ENCODE results near the gene GPR107. TPM values are rescaled to one million over a fixed set of nuclear protein-coding genes. Genes with fewer than 3 reads are reported as not detected.

Gene GPR107
- total and polyA plus RNA-seq, 2 of the 8 experiments (the other 6 are each of a cell fraction or from before 2014, with no cell fraction given): 19.3 to 30.7 TPM

- CTCF ChIA-PET (ENCODE audit: partially characterized antibody): interaction anchor here (0.6 to 4.2 kb wide), 7 partner anchors 9 to 204 kb away, joined by 3 to 31 read pairs (median 5); no protein-coding TSS in a partner anchor
- FAIRE-seq (no peak), DNase-seq (ENCODE audit: low read depth in 1 of 2, low spot score in 2 of 2) (no peak)
- H4K91ac ChIP-seq (replicated peaks; ENCODE audit: insufficient read length, low read length): no peak overlapping the region
- H2AFZ ChIP-seq (ENCODE audit: low read length): no peak overlapping the region
- H3K4me2 ChIP-seq (ENCODE audit: insufficient read depth in 1 of 2, low read depth in 2 of 2, low read length in 2 of 2): no peak overlapping the region
- peaks cover 0 to 3% (median 0%) of the 10 kb centered on the region in 4 experiments; a peak in 1 of 7 replicates for H3K4me1 ChIP-seq (replicated peaks in 1 of 4; ENCODE audit: control insufficient read depth in 3 of 4, insufficient read depth in 4 of 4, low read length in 3 of 4)
- H4K5ac ChIP-seq (ENCODE audit: insufficient read length, low read depth, low read length): no peak overlapping the region
- H2BK15ac ChIP-seq (ENCODE audit: low read length): no peak overlapping the region
- H2AK5ac ChIP-seq (ENCODE audit: low read depth, low read length): no peak overlapping the region
- WGBS, 2 experiments (ENCODE audit: extremely low coverage in 1 of 2, insufficient coverage in 1 of 2, insufficient read length in 1 of 2, insufficient replicate concordance in 2 of 2, low coverage in 1 of 2, low lambda C conversion rate in 2 of 2, missing lambda C conversion rate in 1 of 2): 92% methylated on average over 1 of the region's 1 CpG; no CpG with 5 or more reads in 1 of the 2 experiments
- POLR2A ChIA-PET (ENCODE audit: partially characterized antibody): interaction anchor here (1.2 kb wide), 1 partner anchor 8 kb away, joined by 4 read pairs; no protein-coding TSS in a partner anchor
- H3K9me3 ChIP-seq (ENCODE audit: insufficient read depth in 2 of 2, low read depth in 1 of 2, low read length in 1 of 2): no peaks in the 10 kb centered on the region
- H3K4me3 ChIP-seq (ENCODE audit: extremely low read depth in 1 of 4, insufficient read depth in 2 of 4, low read depth in 3 of 4, low read length in 4 of 4): no peak overlapping the region
- H4K20me1 ChIP-seq (replicated peaks in 1 of 2; ENCODE audit: control insufficient read depth in 1 of 2, insufficient read depth in 2 of 2, low read length in 2 of 2): peaks cover 0 to 3% of the 10 kb centered on the region in 2 experiments
- no peak overlapping the region for H3K4ac ChIP-seq (replicated peaks; ENCODE audit: insufficient read length, low read depth, low read length)
- H2BK12ac ChIP-seq (ENCODE audit: low read depth, low read length): no peak overlapping the region
- H3K23me2 ChIP-seq (ENCODE audit: low read depth, low read length): no peaks in the 10 kb centered on the region
- H3K23ac ChIP-seq (ENCODE audit: insufficient read length): no peak overlapping the region
- H3K27ac ChIP-seq (ENCODE audit: low read depth, low read length): no peak overlapping the region
- no peaks in the 10 kb centered on the region for H3K36me3 ChIP-seq (ENCODE audit: control insufficient read depth in 2 of 4, insufficient read depth in 4 of 4, low read length in 3 of 4)
- no peak overlapping the region for H3K14ac ChIP-seq (ENCODE audit: insufficient read length)
- no peak overlapping the region for H2BK5ac ChIP-seq (ENCODE audit: low read depth, low read length)
- no peak overlapping the region for H3K56ac ChIP-seq (replicated peaks; ENCODE audit: insufficient read length, low read depth, low read length)
- H2BK20ac ChIP-seq (ENCODE audit: low read length): no peak overlapping the region
- H3K9ac ChIP-seq (replicated peaks in 1 of 4; ENCODE audit: extremely low read depth in 1 of 4, low read depth in 3 of 4, low read length in 3 of 4): no peak overlapping the region
- H3K79me1 ChIP-seq (ENCODE audit: low read depth, low read length): no peaks in the 10 kb centered on the region; the same call in 1 of the 2 replicates
- no peaks in the 10 kb centered on the region for H3K27me3 ChIP-seq (replicated peaks in 1 of 4; ENCODE audit: control insufficient read depth in 3 of 4, extremely low read depth in 1 of 4, insufficient read depth in 3 of 4, low read length in 3 of 4)
- TF ChIP-seq KDM4A (IDR thresholded peaks at IDR 0.05; ENCODE audit: low read depth, low read length, severe bottlenecking): no peak
- no peak for TF ChIP-seq POLR2AphosphoS5 (IDR thresholded peaks at IDR 0.05; ENCODE audit: low read depth, low read length)
- TF ChIP-seq GTF2F1 (IDR thresholded peaks at IDR 0.05; ENCODE audit: borderline replicate concordance, low read depth, low read length): no peak
- TF ChIP-seq E2F6 (IDR thresholded peaks at IDR 0.05): no peak
- no peak for TF ChIP-seq EZH2 (IDR thresholded peaks at IDR 0.05; ENCODE audit: low read depth, low read length, severe bottlenecking)
- TF ChIP-seq CBX5 (IDR thresholded peaks at IDR 0.05; ENCODE audit: low read depth, low read length): no peak
- TF ChIP-seq JUN (IDR thresholded peaks at IDR 0.05; ENCODE audit: low read depth, low read length): no peak
- TF ChIP-seq ATF2 (IDR thresholded peaks at IDR 0.05; ENCODE audit: low read length): no peak
- TF ChIP-seq YY1 (IDR thresholded peaks at IDR 0.05; ENCODE audit: low read depth, low read length): no peak
- H3K18ac ChIP-seq (ENCODE audit: extremely low read depth, low read length): no peak overlapping the region
- H4K8ac ChIP-seq (ENCODE audit: extremely low read depth, insufficient read depth, low read length): no peak overlapping the region
- H2BK120ac ChIP-seq (replicated peaks; ENCODE audit: low read depth, low read length): no peak overlapping the region
- H3K79me2 ChIP-seq (ENCODE audit: control insufficient read depth in 1 of 2, insufficient read depth in 2 of 2, low read length in 2 of 2): peaks cover 3 to 40% of the 10 kb centered on the region in 2 experiments; a peak in 3 of 4 replicates
Measured at GRCh38 chr9:130069048-130069447, 15.3 kb downstream of the GPR107 start.
